ENCODE data around the gene ZNF829. TPM values are rescaled to one million over a fixed set of nuclear protein-coding genes. Genes with fewer than 3 reads are reported as not detected.

Gene ZNF829
- 9.1 TPM for total RNA-seq

DNA sequence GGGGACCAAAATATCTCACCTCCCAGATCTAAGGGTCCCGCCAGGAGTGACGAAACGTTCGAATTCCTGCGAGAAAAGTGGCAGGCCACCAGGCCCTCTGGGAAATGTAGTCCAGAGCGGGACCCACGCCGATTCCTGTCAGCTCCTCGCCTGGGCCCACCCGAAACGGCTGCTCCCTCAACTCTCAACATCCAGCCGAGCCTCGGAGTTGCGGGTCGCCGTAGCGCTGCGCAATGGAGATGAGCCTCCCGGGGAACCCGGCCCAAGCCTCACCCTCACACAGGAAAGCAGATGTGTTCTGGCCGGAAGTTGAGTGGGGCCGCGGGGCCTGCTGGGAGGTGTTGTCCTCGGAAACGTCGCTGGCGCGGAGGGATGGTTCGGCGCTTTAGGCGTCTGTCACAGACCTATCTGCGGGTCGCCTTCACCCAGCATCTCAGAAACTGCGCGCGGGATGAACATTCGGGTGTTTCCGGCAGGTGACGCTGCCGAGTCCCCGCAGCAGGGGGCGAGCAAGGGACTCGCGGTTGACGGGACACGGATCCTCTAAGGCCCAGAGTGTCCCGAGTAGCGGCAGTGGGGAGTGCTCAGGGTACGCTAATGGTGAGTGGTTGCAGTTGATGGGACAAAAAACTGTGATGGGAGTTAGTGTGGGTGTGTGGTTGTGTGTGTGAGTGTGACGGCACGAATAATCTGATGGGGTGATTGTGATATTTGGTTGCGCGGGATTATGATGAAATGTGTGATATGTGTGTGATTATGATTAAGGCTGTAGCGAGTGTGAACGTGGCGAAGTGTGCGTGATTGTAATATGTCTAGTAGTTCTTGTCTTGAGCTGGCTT lies at the start of gene ZNF829, which contains the start of gene ZNF568:
Gene ZNF829, minus strand, starts transcription at position 300 of the 839 bp plus-strand sequence. CDS start 1,124 bp downstream, outside the sequence.
Gene ZNF568, plus strand, starts transcription at position 341 of the 839 bp plus-strand sequence. CDS start 6,439 bp downstream, outside the sequence.

DNA sequence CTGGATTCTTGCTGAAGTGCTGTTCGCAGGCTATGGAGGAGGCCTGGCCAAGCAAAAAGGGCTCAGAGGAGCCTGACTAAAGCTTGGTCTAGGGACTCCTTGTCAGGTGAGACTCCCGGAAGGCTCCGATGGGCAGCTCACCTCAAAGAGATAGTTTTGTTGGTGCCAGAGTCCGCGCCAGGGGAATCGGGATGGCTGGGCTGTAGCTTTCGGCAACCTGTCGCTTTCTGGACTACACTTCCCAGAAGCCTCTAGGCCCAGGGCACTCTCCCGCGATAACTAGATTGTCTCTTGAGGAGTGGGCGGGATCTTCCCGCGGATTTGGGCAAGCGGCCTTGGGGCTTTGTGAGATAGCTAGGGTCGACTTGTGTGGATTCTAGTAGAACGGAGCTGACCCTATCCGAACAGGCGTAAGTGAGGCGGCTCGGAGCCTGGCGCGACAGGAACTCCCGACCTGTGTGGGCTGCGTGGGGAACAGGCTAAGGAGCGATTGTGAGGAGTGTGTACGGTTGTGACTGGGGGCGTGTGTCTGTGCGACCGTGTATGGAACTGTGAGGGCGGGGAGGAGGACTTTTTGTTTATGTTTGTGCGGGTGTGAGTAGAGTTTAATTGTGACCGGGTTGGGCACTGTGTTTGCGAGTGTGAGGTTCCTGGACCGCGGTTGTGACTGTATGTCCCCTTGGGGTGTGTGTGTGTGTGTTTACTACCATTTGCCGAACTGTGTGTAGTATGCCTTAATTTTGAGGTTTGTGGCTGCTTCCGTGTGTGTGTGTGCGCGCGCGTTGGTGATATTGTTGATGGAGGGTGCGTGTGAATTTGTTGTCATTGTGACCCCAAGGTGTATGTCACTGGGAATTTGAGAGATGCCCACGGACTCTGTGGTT lies 65.3 kb downstream of the ZNF829 start, which contains the start of gene ZNF345:
Gene ZNF345, plus strand, starts transcription at position 318 of the 884 bp plus-strand sequence. CDS start 25,955 bp downstream, outside the sequence.

Small RNA genes within 50 kb of the gene (small RNA-seq; reads per million reads assigned to genes)
- gene RF00019 (ENCODE audit: low replicate concordance): not detected

Other genes starting within 250 kb of the ZNF829 start
- gene ZNF461, start 249.5 kb downstream of the ZNF829 start, total RNA-seq: 44.8 TPM
- 21.3 TPM for gene ZNF567, start 228.7 kb downstream of the ZNF829 start, total RNA-seq
- gene ZNF850, start 143.5 kb downstream of the ZNF829 start, total RNA-seq: 8.8 TPM
- gene ZNF790, start 77.9 kb downstream of the ZNF829 start, total RNA-seq: 25.0 TPM
- gene ZNF345, start 65.4 kb downstream of the ZNF829 start, total RNA-seq: 34.4 TPM
- gene ZNF568, start within 50 bp of the ZNF829 start, total RNA-seq: 44.4 TPM
- 39.8 TPM for gene ZNF420, start 162.1 kb upstream of the ZNF829 start, total RNA-seq

Data from parietal lobe (tissue), 2 donors.